Nephron (organoid): ENCODE measurements around the gene ITPR3.

ENCODE experiments used
- H3K27ac Mint-ChIP-seq, 3 experiments: 2 replicates each; pipeline ENCODE4 v1.8.0; 2020; ENCODE audit warnings: mixed read lengths in 3 of 3, mild to moderate bottlenecking in 2 of 3, moderate library complexity in 1 of 3
- H3K27me3 Mint-ChIP-seq: 2 replicates; pipeline ENCODE4 v1.8.0; 2021; ENCODE audit warnings: low read depth, mild to moderate bottlenecking, moderate library complexity, mixed read lengths
- H3K36me3 Mint-ChIP-seq: 2 replicates; pipeline ENCODE4 v1.8.0; 2020; ENCODE audit warnings: low read depth, mixed read lengths
- H3K4me1 Mint-ChIP-seq: 2 replicates; pipeline ENCODE4 v1.8.0; 2020; ENCODE audit warnings: mixed read lengths
- H3K4me3 Mint-ChIP-seq, 3 experiments: 2 replicates each; pipeline ENCODE4 v1.8.0; 2020; ENCODE audit warnings: mild to moderate bottlenecking in 3 of 3, mixed read lengths in 3 of 3, moderate library complexity in 2 of 3
- H3K9me3 Mint-ChIP-seq: 2 replicates; pipeline ENCODE4 v1.8.0; 2020; ENCODE audit warnings: mixed read lengths
- TF ChIP-seq, protein P1 (sequence below), 3 experiments: fragments of 200-600 bp; sonication (generic); IDR thresholded peaks; one replicate each; pipeline ENCODE4 v1.5.0; 2021; ENCODE audit warnings: antibody characterized with exemption in 3 of 3; ENCODE audit not compliant: unreplicated experiment in 3 of 3

The ITPR3 gene

DNA sequence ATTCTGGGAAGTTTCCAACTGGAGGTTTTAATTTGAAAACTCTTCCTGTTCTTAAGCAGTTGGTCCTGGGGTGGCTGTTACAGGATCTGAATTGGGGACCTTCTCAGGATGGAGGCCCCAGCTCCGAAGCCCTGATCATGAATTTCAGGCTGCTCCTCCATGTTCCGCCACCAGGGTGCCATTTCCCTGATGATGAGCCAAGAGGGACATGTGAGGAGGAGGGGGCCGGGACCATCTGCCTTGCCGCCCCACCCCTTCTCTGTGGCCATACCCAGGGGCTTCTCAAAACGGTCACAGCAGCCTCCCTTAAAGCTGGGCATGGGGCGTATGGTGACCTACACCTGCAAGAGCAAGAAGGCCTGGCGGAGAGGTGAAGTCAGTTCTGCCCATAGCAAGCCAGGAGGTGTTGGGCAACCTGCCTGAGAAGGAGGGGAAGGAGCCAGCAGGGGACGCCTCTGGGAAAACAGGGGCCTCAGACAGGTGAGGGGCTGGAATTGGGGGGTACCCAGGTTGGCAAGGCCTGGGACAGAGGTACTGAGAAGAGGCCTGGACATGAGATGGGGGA is 37.4 kb upstream of the ITPR3 start:
- no peaks in the 10 kb centered on the region for H3K9me3 Mint-ChIP-seq
- H3K4me3 Mint-ChIP-seq = no peak overlapping the region
- TF ChIP-seq, protein P1, sequence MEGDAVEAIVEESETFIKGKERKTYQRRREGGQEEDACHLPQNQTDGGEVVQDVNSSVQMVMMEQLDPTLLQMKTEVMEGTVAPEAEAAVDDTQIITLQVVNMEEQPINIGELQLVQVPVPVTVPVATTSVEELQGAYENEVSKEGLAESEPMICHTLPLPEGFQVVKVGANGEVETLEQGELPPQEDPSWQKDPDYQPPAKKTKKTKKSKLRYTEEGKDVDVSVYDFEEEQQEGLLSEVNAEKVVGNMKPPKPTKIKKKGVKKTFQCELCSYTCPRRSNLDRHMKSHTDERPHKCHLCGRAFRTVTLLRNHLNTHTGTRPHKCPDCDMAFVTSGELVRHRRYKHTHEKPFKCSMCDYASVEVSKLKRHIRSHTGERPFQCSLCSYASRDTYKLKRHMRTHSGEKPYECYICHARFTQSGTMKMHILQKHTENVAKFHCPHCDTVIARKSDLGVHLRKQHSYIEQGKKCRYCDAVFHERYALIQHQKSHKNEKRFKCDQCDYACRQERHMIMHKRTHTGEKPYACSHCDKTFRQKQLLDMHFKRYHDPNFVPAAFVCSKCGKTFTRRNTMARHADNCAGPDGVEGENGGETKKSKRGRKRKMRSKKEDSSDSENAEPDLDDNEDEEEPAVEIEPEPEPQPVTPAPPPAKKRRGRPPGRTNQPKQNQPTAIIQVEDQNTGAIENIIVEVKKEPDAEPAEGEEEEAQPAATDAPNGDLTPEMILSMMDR (IDR thresholded peaks at IDR 0.05; ENCODE audit: unreplicated experiment in 3 of 3) = peak in 2 of 3 experiments; percentile 20 to 23
- no peaks in the 10 kb centered on the region for H3K27me3 Mint-ChIP-seq
- no peaks in the 10 kb centered on the region for H3K36me3 Mint-ChIP-seq
- peaks cover 10% of the 10 kb centered on the region for H3K4me1 Mint-ChIP-seq
- peak overlapping the region in 1 of 3 experiments; percentile 53 for H3K27ac Mint-ChIP-seq

DNA sequence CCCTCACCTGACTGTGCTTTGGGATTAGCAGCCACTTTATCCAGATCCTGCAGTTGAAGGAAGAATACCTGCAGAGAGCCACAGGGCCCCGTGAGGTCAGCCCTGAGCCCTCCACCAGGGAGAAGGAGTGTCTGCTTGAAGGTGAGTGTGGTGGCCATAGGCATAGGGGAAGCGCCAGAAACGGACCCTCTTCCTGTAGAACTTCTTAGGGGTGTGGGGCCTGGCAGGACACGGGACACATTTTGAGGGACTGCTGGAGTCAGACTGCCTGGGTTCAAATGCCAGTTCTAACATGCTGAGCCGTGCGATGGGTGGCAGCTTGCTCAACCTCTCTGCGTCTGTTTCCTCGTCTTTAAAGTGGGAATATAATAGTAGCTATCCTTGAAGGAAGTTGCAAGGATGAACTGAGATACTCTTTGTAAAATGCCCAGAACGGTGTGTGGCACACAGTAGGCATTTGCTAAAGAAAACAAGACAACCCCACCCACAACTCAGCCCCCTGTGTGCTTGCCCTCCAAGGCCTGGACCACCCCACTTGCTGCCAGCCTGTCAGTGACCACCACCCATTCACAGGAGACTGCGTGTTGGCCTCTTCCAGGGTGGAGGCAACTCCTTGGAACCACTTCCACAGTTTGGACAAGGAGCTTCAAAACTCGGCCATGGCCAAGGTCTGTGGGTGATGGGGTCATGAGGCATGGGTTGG is 36.3 kb upstream of the ITPR3 start:
- Mint-ChIP-seq H3K4me3 (no peak overlapping the region), H3K4me1 (peaks cover 10% of the 10 kb centered on the region), H3K9me3 (no peaks in the 10 kb centered on the region), H3K27me3 (no peaks in the 10 kb centered on the region), H3K27ac (no peak overlapping the region), H3K36me3 (no peaks in the 10 kb centered on the region)
- TF ChIP-seq, protein P1 (IDR thresholded peaks at IDR 0.05; ENCODE audit: unreplicated experiment in 3 of 3) = no peak

DNA sequence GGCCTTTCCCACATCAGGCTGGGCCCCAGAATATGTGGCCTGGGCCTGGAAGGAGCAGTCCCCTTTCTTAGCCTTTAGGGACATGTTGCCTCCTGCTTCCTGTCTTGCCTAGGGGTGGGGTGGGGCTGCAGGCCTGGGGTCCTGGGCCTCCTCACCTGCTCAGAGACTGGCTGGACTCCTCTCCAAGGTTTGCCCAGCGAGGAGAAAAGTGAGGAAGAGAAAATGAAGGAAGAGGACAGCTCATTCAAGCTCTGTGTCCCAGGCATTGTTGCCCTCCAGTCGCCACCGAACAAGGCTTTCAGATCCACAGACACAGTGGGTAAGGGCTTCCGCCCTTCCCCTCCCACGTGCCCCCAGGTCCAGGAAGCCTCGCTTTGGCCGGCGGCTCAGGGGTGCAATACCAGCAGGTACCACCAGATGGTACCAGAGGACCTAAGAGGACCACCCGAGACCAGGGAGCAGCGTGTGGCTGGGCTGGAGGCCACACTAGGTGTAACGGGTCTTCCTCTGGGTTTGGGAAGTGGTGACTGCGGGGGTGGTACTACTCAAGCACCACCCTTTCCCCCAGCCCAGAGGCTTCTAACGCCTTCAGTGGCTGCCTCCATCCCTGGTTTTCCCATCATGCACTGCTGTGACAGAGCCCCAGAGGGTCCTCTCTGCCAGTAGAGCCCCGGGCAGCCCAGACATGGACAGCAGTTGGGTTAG is 35.6 kb upstream of the ITPR3 start:
- peak overlapping the region in 2 of 3 experiments; percentile 33 to 58 for H3K27ac Mint-ChIP-seq

DNA sequence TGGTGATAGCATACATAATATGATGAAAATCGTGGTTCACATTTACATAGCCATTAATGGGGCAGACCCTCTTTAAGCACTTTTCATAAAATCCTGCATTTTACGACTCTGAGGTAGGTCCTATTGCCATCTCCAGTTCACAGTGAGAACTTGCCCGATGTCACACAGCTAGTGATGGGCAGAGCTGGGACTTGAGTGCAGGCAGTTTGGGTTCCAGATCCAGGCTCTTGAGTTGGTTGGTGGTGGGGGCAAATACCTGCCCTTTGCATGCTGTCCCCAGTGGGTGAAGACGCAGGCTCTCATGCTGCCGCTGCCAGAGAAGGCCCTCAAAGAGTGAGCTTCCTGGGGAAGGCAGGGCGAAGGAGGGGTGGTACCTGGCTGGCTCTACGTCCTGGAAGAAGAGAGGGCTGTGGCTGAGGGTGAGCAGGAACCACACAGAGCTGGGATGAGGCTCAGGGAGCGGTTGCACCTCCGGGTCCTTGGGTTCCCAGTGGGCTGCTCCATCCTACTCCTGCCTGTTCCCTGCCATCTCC is 34.9 kb upstream of the ITPR3 start:
- peaks cover 14% of the 10 kb centered on the region for H3K4me1 Mint-ChIP-seq
- peak overlapping the region in 2 of 3 experiments; percentile 33 to 58 for H3K27ac Mint-ChIP-seq
- TF ChIP-seq, protein P1 (IDR thresholded peaks at IDR 0.05; ENCODE audit: unreplicated experiment in 3 of 3) = no peak
- no peaks in the 10 kb centered on the region for H3K36me3 Mint-ChIP-seq
- no peaks in the 10 kb centered on the region for H3K27me3 Mint-ChIP-seq
- no peak overlapping the region for H3K4me3 Mint-ChIP-seq
- no peaks in the 10 kb centered on the region for H3K9me3 Mint-ChIP-seq

More for the DNA sequence above, 35.6 kb upstream of the ITPR3 start:
- Mint-ChIP-seq H3K27me3 (no peaks in the 10 kb centered on the region), H3K4me3 (no peak overlapping the region), H3K9me3 (no peaks in the 10 kb centered on the region), H3K36me3 (no peaks in the 10 kb centered on the region), H3K4me1 (peaks cover 7% of the 10 kb centered on the region)
- TF ChIP-seq, protein P1 (IDR thresholded peaks at IDR 0.05; ENCODE audit: unreplicated experiment in 3 of 3) = peak; percentile 96 to 98 (median 97)

DNA sequence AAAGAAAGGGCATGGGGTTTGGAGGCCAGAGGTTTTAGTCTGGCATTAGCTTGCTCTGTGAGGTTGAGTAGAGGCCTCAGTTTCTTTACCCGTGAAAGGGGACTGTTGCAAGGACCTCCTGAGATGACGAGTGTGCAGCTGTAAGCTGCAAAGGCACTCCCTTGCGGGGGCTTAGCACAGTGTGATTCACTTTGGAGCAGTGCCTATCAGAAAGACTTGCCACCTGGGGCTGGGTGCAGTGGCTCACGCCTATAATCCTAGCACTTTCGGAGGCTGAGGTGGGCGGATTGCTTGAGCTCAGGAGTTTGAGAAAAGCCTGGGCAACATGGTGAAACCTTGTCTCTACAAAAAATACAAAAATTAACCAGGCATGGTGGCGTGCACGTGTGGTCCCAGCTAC is 33.6 kb upstream of the ITPR3 start:
- TF ChIP-seq, protein P1 (IDR thresholded peaks at IDR 0.05; ENCODE audit: unreplicated experiment in 3 of 3) = no peak
- H3K9me3 Mint-ChIP-seq = no peaks in the 10 kb centered on the region
- peaks cover 4% of the 10 kb centered on the region for H3K27me3 Mint-ChIP-seq
- H3K36me3 Mint-ChIP-seq = no peaks in the 10 kb centered on the region
- H3K27ac Mint-ChIP-seq = no peak overlapping the region
- H3K4me1 Mint-ChIP-seq = peaks cover 22% of the 10 kb centered on the region
- H3K4me3 Mint-ChIP-seq = no peak overlapping the region
